Naive thymus-derived CD4-positive, alpha-beta T cell (primary cell): ENCODE data around the gene AP2M1. TPM values are rescaled to one million over a fixed set of nuclear protein-coding genes. Genes with fewer than 3 reads are reported as not detected.

Experiments used
- ATAC-seq: fragments of 150-1000 bp; cut with Tn5 transposase; 2 replicates; pipeline ENCODE4 v1.10.0; 2021; ENCODE audit warnings: mild to moderate bottlenecking, moderate library complexity
- CTCF ChIA-PET: fragments of 350-600 bp; sonication (Branson Sonifier 250); formaldehyde crosslinking; loops from one replicate; lab custom pipeline; 2021; ENCODE audit warnings: antibody characterized with exemption; lab: Charles Lee
- POLR2A ChIA-PET: fragments of 350-600 bp; sonication (Branson Sonifier 250); formaldehyde crosslinking; loops from one replicate; lab custom pipeline; 2021; ENCODE audit warnings: antibody characterized with exemption, inconsistent platforms; lab: Charles Lee
- DNase-seq, 9 donors: peaks; one replicate each; pipeline versions ENCODE4 v3.0.0 to v3.0.0-alpha.2; 2020 to 2022; ENCODE audit warnings: mixed read lengths in 1 of 9
- H3K27ac ChIP-seq: one replicate; pipeline ENCODE4 v1.7.0; 2013; ENCODE audit warnings: mild to moderate bottlenecking, low read depth, low read length, moderate library complexity
- H3K27me3 ChIP-seq, 2 donors: one replicate each; pipeline ENCODE4 v1.7.0; 2013; ENCODE audit warnings: low read length in 2 of 2, mild to moderate bottlenecking in 2 of 2, moderate library complexity in 2 of 2; ENCODE audit not compliant: control insufficient read depth in 2 of 2, insufficient read depth in 2 of 2
- H3K36me3 ChIP-seq, 3 experiments: 1 replicate in 2 of 3; 2 replicates in 1 of 3; pipeline ENCODE4 v1.7.0; 2013; ENCODE audit warnings: low read length in 3 of 3, mild to moderate bottlenecking in 3 of 3, moderate library complexity in 1 of 3; ENCODE audit not compliant: insufficient read depth in 3 of 3, control insufficient read depth in 2 of 3
- H3K4me1 ChIP-seq, 2 donors: one replicate each; pipeline ENCODE4 v1.7.0; 2013; ENCODE audit warnings: low read length in 2 of 2, mild to moderate bottlenecking in 2 of 2, moderate library complexity in 1 of 2; ENCODE audit not compliant: control insufficient read depth in 2 of 2, insufficient read depth in 2 of 2
- H3K4me3 ChIP-seq: 2 replicates; pipeline ENCODE4 v1.7.0; 2013; ENCODE audit warnings: mild to moderate bottlenecking, low read length
- H3K9me3 ChIP-seq, 3 experiments: 1 replicate in 2 of 3; 2 replicates in 1 of 3; pipeline ENCODE4 v1.7.0; 2013; ENCODE audit warnings: low read length in 3 of 3; ENCODE audit not compliant: control insufficient read depth in 2 of 3
- H3K27ac Mint-ChIP-seq, 9 donors: one replicate each; pipeline ENCODE4 v1.8.0; 2020 to 2022; ENCODE audit warnings: mixed read lengths in 9 of 9, mild to moderate bottlenecking in 8 of 9, moderate library complexity in 5 of 9, inconsistent platforms in 2 of 9
- H3K27me3 Mint-ChIP-seq, 5 donors: one replicate each; pipeline ENCODE4 v1.8.0; 2021 to 2022; ENCODE audit warnings: mixed read lengths in 5 of 5, mild to moderate bottlenecking in 1 of 5
- H3K36me3 Mint-ChIP-seq, 5 donors: one replicate each; pipeline ENCODE4 v1.8.0; 2020 to 2022; ENCODE audit warnings: mixed read lengths in 5 of 5, mild to moderate bottlenecking in 3 of 5, inconsistent platforms in 1 of 5
- H3K4me1 Mint-ChIP-seq, 7 donors: one replicate each; pipeline ENCODE4 v1.8.0; 2020 to 2022; ENCODE audit warnings: mixed read lengths in 7 of 7, mild to moderate bottlenecking in 3 of 7, inconsistent platforms in 1 of 7
- H3K4me3 Mint-ChIP-seq, 10 donors: one replicate each; pipeline ENCODE4 v1.8.0; 2020 to 2022; ENCODE audit warnings: mild to moderate bottlenecking in 10 of 10, mixed read lengths in 10 of 10, moderate library complexity in 6 of 10, inconsistent platforms in 2 of 10
- H3K9me3 Mint-ChIP-seq, 11 donors: one replicate each; pipeline ENCODE4 v1.8.0; 2020 to 2022; ENCODE audit warnings: mixed read lengths in 11 of 11, mild to moderate bottlenecking in 4 of 11, inconsistent platforms in 1 of 11, moderate library complexity in 1 of 11
- intact Hi-C, 2 donors: fragments of 100-400 bp; cut with micrococcal nuclease; formaldehyde crosslinking; loops; one replicate each; pipeline ENCODE4 v1.15.1; 2023
- polyA plus RNA-seq, 2 donors: library from polyadenylated mRNA; unstranded; fragments of 300-500 nt; fragmentation: Illumina TruSeq; gene quantifications; one replicate each; pipeline ENCODE4 v1.2.3, GENCODE V29; 2021
- total RNA-seq, 6 experiments: library from RNA in 5 of 6; stranded (reverse) in 5 of 6; gene quantifications; 1 replicate in 5 of 6; 2 replicates in 1 of 6; pipeline ENCODE4 v1.2.3 and lab custom pipeline; 2021 to 2026

AP2M1 gene
- total and polyA plus RNA-seq, 7 experiments from 2014 or later = 111 to 261 (median 188) TPM

GRCh38 chr3:184231671-184232070 lies 57.0 kb downstream of the AP2M1 start:
- Mint-ChIP-seq H3K4me1 (peaks cover 8 to 14% (median 10%) of the 10 kb centered on the region in 7 donors), H3K4me3 (peak overlapping the region in 9 of 10 donors; percentile 60 to 89 (median 80)), H3K36me3 (no peaks in the 10 kb centered on the region), H3K27ac (no peak overlapping the region), H3K27me3 (peaks cover 41 to 52% (median 42%) of the 10 kb centered on the region in 5 donors), H3K9me3 (no peaks in the 10 kb centered on the region)
- ATAC-seq (no peak), DNase-seq (no peak)
- no peak overlapping the region for H3K4me3 ChIP-seq
- ChIA-PET POLR2A (no interaction called here), CTCF (no interaction called here)
- no peaks in the 10 kb centered on the region for H3K36me3 ChIP-seq
- peaks cover 4 to 17% of the 10 kb centered on the region in 2 donors for H3K27me3 ChIP-seq
- H3K4me1 ChIP-seq = peaks cover 0 to 5% of the 10 kb centered on the region in 2 donors
- no peak overlapping the region for H3K27ac ChIP-seq
- intact Hi-C loops = no loop called here
- H3K9me3 ChIP-seq = no peaks in the 10 kb centered on the region

GRCh38 chr3:184233127-184233843 lies 58.6 kb downstream of the AP2M1 start:
- Mint-ChIP-seq H3K9me3 (no peaks in the 10 kb centered on the region), H3K4me3 (peak overlapping the region in 1 of 10 donors; percentile 68), H3K27ac (no peak overlapping the region), H3K27me3 (peaks cover 30 to 39% (median 33%) of the 10 kb centered on the region in 5 donors), H3K4me1 (peaks cover 8 to 14% (median 10%) of the 10 kb centered on the region in 7 donors), H3K36me3 (no peaks in the 10 kb centered on the region)
- Histone ChIP-seq H3K36me3 (no peaks in the 10 kb centered on the region), H3K4me3 (no peak overlapping the region), H3K27me3 (peaks cover 4 to 12% of the 10 kb centered on the region in 2 donors), H3K4me1 (peaks cover 0 to 5% of the 10 kb centered on the region in 2 donors), H3K27ac (no peak overlapping the region), H3K9me3 (no peaks in the 10 kb centered on the region)
- CTCF ChIA-PET = no interaction called here
- DNase-seq (no peak), ATAC-seq (no peak)
- POLR2A ChIA-PET = no interaction called here
- intact Hi-C loops = no loop called here

Other genes with a start within 250 kb of the AP2M1 start
- 10 to 100 TPM; 15.6 to 50.4 (median 25.5) TPM for gene ABCC5, start 157.0 kb upstream of the AP2M1 start, total RNA-seq
- 10 to 100 TPM in 1 of 2 donors, 1 to 10 TPM in 1; 8.6 to 11.4 TPM for gene ABCC5, start 157.0 kb upstream of the AP2M1 start, polyA plus RNA-seq
- gene HTR3D, start 143.1 kb upstream of the AP2M1 start, total RNA-seq = not detected
- gene HTR3D, start 143.1 kb upstream of the AP2M1 start, polyA plus RNA-seq = not detected
- not detected for gene HTR3C, start 121.8 kb upstream of the AP2M1 start, total RNA-seq
- gene HTR3C, start 121.8 kb upstream of the AP2M1 start, polyA plus RNA-seq = not detected
- gene HTR3E, start 77.8 kb upstream of the AP2M1 start, total RNA-seq = not detected
- not detected for gene HTR3E, start 77.8 kb upstream of the AP2M1 start, polyA plus RNA-seq
- gene EIF2B5, start 39.5 kb upstream of the AP2M1 start, total RNA-seq = 10 to 100 TPM; 47.2 to 87.2 (median 67.7) TPM
- 10 to 100 TPM; 59.7 to 74.8 TPM for gene EIF2B5, start 39.5 kb upstream of the AP2M1 start, polyA plus RNA-seq
- gene DVL3, start 19.5 kb upstream of the AP2M1 start, total RNA-seq = 10 to 100 TPM; 32.0 to 45.3 (median 39.4) TPM
- gene DVL3, start 19.5 kb upstream of the AP2M1 start, polyA plus RNA-seq = 1 to 10 TPM; 3.1 to 7.7 TPM
- 100 to 1,000 TPM in 4 of 5 experiments, 10 to 100 TPM in 1; 79.3 to 153 (median 117) TPM for gene ABCF3, start 11.3 kb downstream of the AP2M1 start, total RNA-seq
- gene ABCF3, start 11.3 kb downstream of the AP2M1 start, polyA plus RNA-seq = 10 to 100 TPM; 47.0 to 73.5 TPM
- not detected for gene VWA5B2, start 54.7 kb downstream of the AP2M1 start, total RNA-seq
- not detected for gene VWA5B2, start 54.7 kb downstream of the AP2M1 start, polyA plus RNA-seq
- 10 to 100 TPM; 19.4 to 51.0 (median 39.1) TPM for gene ALG3, start 74.1 kb downstream of the AP2M1 start, total RNA-seq
- gene ALG3, start 74.1 kb downstream of the AP2M1 start, polyA plus RNA-seq = 10 to 100 TPM; 51.6 to 80.3 TPM
- gene EEF1AKMT4, start 74.8 kb downstream of the AP2M1 start, total RNA-seq = 1 to 10 TPM in 4 of 5 experiments, under 1 TPM in 1; 0.27 to 6.6 (median 2.2) TPM
- gene EEF1AKMT4, start 74.8 kb downstream of the AP2M1 start, polyA plus RNA-seq = 1 to 10 TPM; 2.4 to 4.4 TPM
- gene CAMK2N2, start 86.7 kb downstream of the AP2M1 start, total RNA-seq = not detected
- not detected for gene CAMK2N2, start 86.7 kb downstream of the AP2M1 start, polyA plus RNA-seq
- not detected for gene ECE2, start 101.2 kb downstream of the AP2M1 start, total RNA-seq
- not detected for gene ECE2, start 101.2 kb downstream of the AP2M1 start, polyA plus RNA-seq
- 100 to 1,000 TPM; 139 to 204 (median 149) TPM for gene PSMD2, start 124.4 kb downstream of the AP2M1 start, total RNA-seq
- gene PSMD2, start 124.4 kb downstream of the AP2M1 start, polyA plus RNA-seq = 100 to 1,000 TPM; 181 to 200 TPM
- gene EIF4G1, start 139.8 kb downstream of the AP2M1 start, total RNA-seq = 100 to 1,000 TPM; 200 to 341 (median 256) TPM
- 10 to 100 TPM; 19.1 to 59.1 TPM for gene EIF4G1, start 139.8 kb downstream of the AP2M1 start, polyA plus RNA-seq
- 10 to 100 TPM in 3 of 5 experiments, 1 to 10 TPM in 2; 5.7 to 13.4 (median 10.3) TPM for gene FAM131A, start 162.7 kb downstream of the AP2M1 start, total RNA-seq
- gene FAM131A, start 162.7 kb downstream of the AP2M1 start, polyA plus RNA-seq = 1 to 10 TPM; 2.2 to 2.5 TPM
- 1 to 10 TPM; 3.5 to 6.0 (median 5.0) TPM for gene CLCN2, start 186.8 kb downstream of the AP2M1 start, total RNA-seq
- gene CLCN2, start 186.8 kb downstream of the AP2M1 start, polyA plus RNA-seq = 1 to 10 TPM in 1 of 2 donors, under 1 TPM in 1; 0.91 to 1.1 TPM
- gene POLR2H, start 186.9 kb downstream of the AP2M1 start, total RNA-seq = 100 to 1,000 TPM in 1 of 5 experiments, 10 to 100 TPM in 4; 34.9 to 112 (median 56.6) TPM
- 10 to 100 TPM; 69.2 to 74.9 TPM for gene POLR2H, start 186.9 kb downstream of the AP2M1 start, polyA plus RNA-seq
- not detected for gene THPO, start 203.4 kb downstream of the AP2M1 start, total RNA-seq
- not detected for gene THPO, start 203.4 kb downstream of the AP2M1 start, polyA plus RNA-seq
- gene CHRD, start 205.2 kb downstream of the AP2M1 start, total RNA-seq = not detected
- gene CHRD, start 205.2 kb downstream of the AP2M1 start, polyA plus RNA-seq = not detected